ENCODE measurements around the gene SEMA5B.

Gene SEMA5B

GRCh38 chr3:123055352-123055751 lies 27.8 kb upstream of the SEMA5B start:
- no peak for DNase-seq

GRCh38 chr3:123054931-123055330 lies 27.4 kb upstream of the SEMA5B start:
- DNase-seq, result no peak

GRCh38 chr3:123054109-123054778 lies 26.7 kb upstream of the SEMA5B start:
- no peak for DNase-seq

GRCh38 chr3:123053107-123053506 lies 25.5 kb upstream of the SEMA5B start:
- DNase-seq, result no peak

GRCh38 chr3:123050666-123051065 lies 23.1 kb upstream of the SEMA5B start:
- DNase-seq, result no peak

GRCh38 chr3:123048480-123049237 lies 21.1 kb upstream of the SEMA5B start:
- no peak for DNase-seq

- no peak for DNase-seq
Measured at GRCh38 chr3:123047062-123047319, 19.4 kb upstream of the SEMA5B start.

GRCh38 chr3:123046262-123047061 lies 18.9 kb upstream of the SEMA5B start:
- no peak for DNase-seq

- DNase-seq, result no peak
Measured at GRCh38 chr3:123044981-123045763, 17.6 kb upstream of the SEMA5B start.

- no peak for DNase-seq
Measured at GRCh38 chr3:123042413-123042812, 14.8 kb upstream of the SEMA5B start.

- no peak for DNase-seq
Measured at GRCh38 chr3:123039178-123039577, 11.6 kb upstream of the SEMA5B start.

- no peak for DNase-seq
Measured at GRCh38 chr3:123038751-123039150, 11.2 kb upstream of the SEMA5B start.

- no peak for DNase-seq
Measured at GRCh38 chr3:123037015-123037375, 9.4 kb upstream of the SEMA5B start.

GRCh38 chr3:123036352-123037014 lies 8.9 kb upstream of the SEMA5B start:
- no peak for DNase-seq

- DNase-seq, result no peak
Measured at GRCh38 chr3:123034996-123035395, 7.4 kb upstream of the SEMA5B start.

- no peak for DNase-seq
Measured at GRCh38 chr3:123034120-123034519, 6.6 kb upstream of the SEMA5B start.

GRCh38 chr3:123032057-123032456 lies 4.5 kb upstream of the SEMA5B start:
- no peak for DNase-seq

GRCh38 chr3:123031051-123031450 lies 3.5 kb upstream of the SEMA5B start:
- no peak for DNase-seq

GRCh38 chr3:123028233-123028828 lies 768 bp upstream of the SEMA5B start:
- peak; percentile 52 for DNase-seq

- DNase-seq, result no peak
Measured at GRCh38 chr3:123026565-123027291, 835 bp downstream of the SEMA5B start.
